HepG2 (cell line): ENCODE measurements around the gene GSDMA. TPM values are rescaled to one million over a fixed set of nuclear protein-coding genes. Genes with fewer than 3 reads are reported as not detected.

Experiments
- ATF7 ChIP-seq, 2 experiments: fragments of 450-650 bp in 1 of 2; sonication (generic) in 1 of 2; formaldehyde crosslinking in 1 of 2; IDR thresholded peaks; 2 replicates each; pipeline versions ENCODE4 v1.4.0 to v1.6.1; 2016 to 2020; ENCODE audit warnings: antibody characterized with exemption in 1 of 2, mild to moderate bottlenecking in 1 of 2, missing genetic modification reagents in 1 of 2
- BCLAF1 ChIP-seq: fragments of 450-650 bp; IDR thresholded peaks from 2 replicates; pipeline ENCODE4 v1.6.1; 2017; ENCODE audit warnings: mild to moderate bottlenecking
- ELF1 ChIP-seq: sonication (generic); formaldehyde crosslinking; IDR thresholded peaks from 2 replicates; pipeline ENCODE4 v1.4.0; 2020; ENCODE audit warnings: missing genetic modification reagents
- HBP1 ChIP-seq: IDR thresholded peaks from 2 replicates; pipeline ENCODE4 v1.6.1; 2016; ENCODE audit warnings: low read depth, control low read depth
- IKZF1 ChIP-seq: fragments of 450-650 bp; IDR thresholded peaks from 2 replicates; pipeline ENCODE4 v1.7.1; 2016
- ISX ChIP-seq: sonication (generic); formaldehyde crosslinking; conservative IDR thresholded peaks from 2 replicates; pipeline ENCODE4 v1.5.0; 2020; ENCODE audit warnings: missing genetic modification reagents
- MYC ChIP-seq: sonication (generic); formaldehyde crosslinking; IDR thresholded peaks from 2 replicates; pipeline ENCODE4 v1.9.0; 2021; ENCODE audit warnings: missing genetic modification reagents, borderline replicate concordance
- PAF1 ChIP-seq: IDR thresholded peaks from 2 replicates; pipeline ENCODE4 v1.6.1; 2016; ENCODE audit warnings: missing genetic modification reagents, missing compliant biosample characterization
- RBAK ChIP-seq: sonication (generic); formaldehyde crosslinking; IDR thresholded peaks from 2 replicates; pipeline ENCODE4 v1.5.1; 2020; ENCODE audit warnings: mild to moderate bottlenecking, missing genetic modification reagents
- TEAD2 ChIP-seq: sonication (generic); formaldehyde crosslinking; IDR thresholded peaks from 2 replicates; pipeline ENCODE4 v1.9.0; 2021; ENCODE audit warnings: missing genetic modification reagents
- ZNF235 ChIP-seq: sonication (generic); formaldehyde crosslinking; IDR thresholded peaks from 2 replicates; pipeline ENCODE4 v1.8.1; 2023; ENCODE audit warnings: mild to moderate bottlenecking, missing genetic modification reagents, borderline replicate concordance
- ZNF253 ChIP-seq: sonication (generic); formaldehyde crosslinking; IDR thresholded peaks from 2 replicates; pipeline ENCODE4 v1.8.0; 2022; ENCODE audit warnings: mild to moderate bottlenecking, missing genetic modification reagents, borderline replicate concordance
- ZNF557 ChIP-seq: sonication (generic); formaldehyde crosslinking; IDR thresholded peaks from 2 replicates; pipeline ENCODE4 v1.4.0; 2020; ENCODE audit warnings: missing genetic modification reagents
- ZNF749 ChIP-seq: sonication (generic); formaldehyde crosslinking; IDR thresholded peaks from 2 replicates; pipeline ENCODE4 v1.8.0; 2022; ENCODE audit warnings: mild to moderate bottlenecking, missing genetic modification reagents, moderate library complexity, borderline replicate concordance
- ZNF878 ChIP-seq: sonication (generic); formaldehyde crosslinking; IDR thresholded peaks from 2 replicates; pipeline ENCODE4 v1.8.1; 2023; ENCODE audit warnings: mild to moderate bottlenecking, missing genetic modification reagents, moderate library complexity
- polyA plus RNA-seq, 8 experiments: library from polyadenylated mRNA; depleted of rRNA in 3 of 8; stranded (reverse) in 7 of 8; unstranded in 1 of 8; fragments of >200 nt; fragmentation: Illumina TruSeq in 4 of 8; extraction: Trizol in 4 of 8; gene quantifications; 2 replicates each; pipeline versions ENCODE4 v1.2.1 to v1.2.3, GENCODE V29; 2011 to 2016; ENCODE audit warnings: low read depth in 4 of 8, missing spikeins in 1 of 8, mixed read lengths in 1 of 8; ENCODE audit not compliant: insufficient read depth in 1 of 8
- total RNA-seq, 5 experiments: library from RNA; depleted of rRNA; stranded (reverse); fragments of >200 nt; fragmentation: Illumina TruSeq; extraction: Trizol; gene quantifications; 2 replicates each; pipeline ENCODE4 v1.2.3, GENCODE V29; 2016; ENCODE audit warnings: low read depth in 1 of 5
- TF ChIP-seq, protein P1 (sequence below): sonication (generic); formaldehyde crosslinking; IDR thresholded peaks from 2 replicates; pipeline ENCODE4 v1.8.1; 2022; ENCODE audit warnings: low read depth, mild to moderate bottlenecking, missing genetic modification reagents
- TF ChIP-seq, protein P2 (sequence below): IDR thresholded peaks from 2 replicates; pipeline ENCODE4 v1.6.1; 2016; ENCODE audit warnings: low read depth
- TF ChIP-seq, protein P3 (sequence below): sonication (generic); formaldehyde crosslinking; IDR thresholded peaks from 2 replicates; pipeline ENCODE4 v1.5.0; 2020; ENCODE audit warnings: mild to moderate bottlenecking, missing genetic modification reagents, borderline replicate concordance

GSDMA gene
- total and polyA plus RNA-seq, 2 of the 13 experiments (the other 11 are each of a cell fraction or from before 2014, with no cell fraction given) = not detected

DNA sequence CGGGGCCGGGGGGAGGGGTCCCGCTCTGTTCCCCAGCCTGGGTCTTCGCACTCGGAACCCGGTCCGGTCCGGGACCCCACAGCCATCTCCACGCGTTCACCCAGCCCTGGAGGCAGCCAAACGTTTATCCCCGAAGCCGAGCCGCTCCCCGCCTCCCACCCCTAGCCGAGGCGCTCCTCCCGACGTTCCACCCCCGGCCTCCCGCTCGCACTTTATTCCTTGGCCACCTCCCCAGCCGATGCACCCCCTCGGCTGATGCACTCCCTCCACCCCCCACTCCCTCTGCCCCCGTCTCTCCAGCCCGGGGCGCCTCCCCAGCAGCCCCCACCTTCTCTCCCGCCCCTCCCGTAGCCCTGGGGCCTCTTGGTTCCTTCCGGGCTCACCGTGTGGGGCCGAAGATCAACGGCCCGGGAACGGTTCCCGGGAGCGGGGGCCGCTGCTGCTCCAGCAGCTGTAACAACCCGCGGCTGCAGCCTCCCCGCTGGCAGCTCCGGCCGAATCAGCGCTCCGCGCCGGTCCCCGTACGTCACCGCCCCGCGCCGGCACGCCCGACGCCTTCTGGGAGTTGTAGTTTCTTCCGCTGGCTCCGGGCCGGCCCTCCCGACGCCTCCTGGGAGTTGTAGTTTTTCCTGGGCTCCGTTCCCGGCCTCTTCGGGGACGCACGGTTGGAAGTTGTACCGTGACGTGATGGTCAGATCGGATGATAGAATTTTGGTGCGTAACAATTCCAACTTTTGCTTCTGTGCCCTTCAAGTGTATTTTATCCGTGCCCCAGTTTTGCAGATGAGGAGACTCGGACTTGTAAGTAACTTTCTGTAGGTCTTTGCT is 35.5 kb upstream of the GSDMA start, which contains the start of the genes LRRC3C and ORMDL3 (continued):
- TF ChIP-seq, protein P1, sequence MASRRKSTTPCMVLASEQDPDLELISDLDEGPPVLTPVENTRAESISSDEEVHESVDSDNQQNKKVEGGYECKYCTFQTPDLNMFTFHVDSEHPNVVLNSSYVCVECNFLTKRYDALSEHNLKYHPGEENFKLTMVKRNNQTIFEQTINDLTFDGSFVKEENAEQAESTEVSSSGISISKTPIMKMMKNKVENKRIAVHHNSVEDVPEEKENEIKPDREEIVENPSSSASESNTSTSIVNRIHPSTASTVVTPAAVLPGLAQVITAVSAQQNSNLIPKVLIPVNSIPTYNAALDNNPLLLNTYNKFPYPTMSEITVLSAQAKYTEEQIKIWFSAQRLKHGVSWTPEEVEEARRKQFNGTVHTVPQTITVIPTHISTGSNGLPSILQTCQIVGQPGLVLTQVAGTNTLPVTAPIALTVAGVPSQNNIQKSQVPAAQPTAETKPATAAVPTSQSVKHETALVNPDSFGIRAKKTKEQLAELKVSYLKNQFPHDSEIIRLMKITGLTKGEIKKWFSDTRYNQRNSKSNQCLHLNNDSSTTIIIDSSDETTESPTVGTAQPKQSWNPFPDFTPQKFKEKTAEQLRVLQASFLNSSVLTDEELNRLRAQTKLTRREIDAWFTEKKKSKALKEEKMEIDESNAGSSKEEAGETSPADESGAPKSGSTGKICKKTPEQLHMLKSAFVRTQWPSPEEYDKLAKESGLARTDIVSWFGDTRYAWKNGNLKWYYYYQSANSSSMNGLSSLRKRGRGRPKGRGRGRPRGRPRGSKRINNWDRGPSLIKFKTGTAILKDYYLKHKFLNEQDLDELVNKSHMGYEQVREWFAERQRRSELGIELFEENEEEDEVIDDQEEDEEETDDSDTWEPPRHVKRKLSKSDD = peak; percentile 73; the same call in 1 of the 2 replicates
- TF ChIP-seq ATF7 (IDR thresholded peaks at IDR 0.05) (peak; percentile 56; the same call in 1 of the 2 replicates), ATF7 (CRISPR knock-in tag; IDR thresholded peaks at IDR 0.05) (peak; percentile 35; the same call in 1 of the 2 replicates), ZNF557 (peak; percentile 48; the same call in 1 of the 2 replicates), MYC (peak; percentile 67; the same call in 1 of the 2 replicates), BCLAF1 (no peak), RBAK (CRISPR knock-in tag) (no peak), ISX (no peak), ZNF253 (CRISPR knock-in tag) (0 out of 2 replicates have a peak, but pooled peaks have one; percentile 57), IKZF1 (no peak), ELF1 (CRISPR knock-in tag) (peak; percentile 94), ZNF878 (CRISPR knock-in tag) (no peak), ZNF235 (CRISPR knock-in tag) (no peak), ZNF749 (CRISPR knock-in tag) (peak; percentile 49; the same call in 1 of the 2 replicates), TEAD2 (no peak), PAF1 (CRISPR knock-in tag) (no peak), HBP1 (CRISPR knock-in tag) (peak; percentile 94)
- TF ChIP-seq, protein P2, sequence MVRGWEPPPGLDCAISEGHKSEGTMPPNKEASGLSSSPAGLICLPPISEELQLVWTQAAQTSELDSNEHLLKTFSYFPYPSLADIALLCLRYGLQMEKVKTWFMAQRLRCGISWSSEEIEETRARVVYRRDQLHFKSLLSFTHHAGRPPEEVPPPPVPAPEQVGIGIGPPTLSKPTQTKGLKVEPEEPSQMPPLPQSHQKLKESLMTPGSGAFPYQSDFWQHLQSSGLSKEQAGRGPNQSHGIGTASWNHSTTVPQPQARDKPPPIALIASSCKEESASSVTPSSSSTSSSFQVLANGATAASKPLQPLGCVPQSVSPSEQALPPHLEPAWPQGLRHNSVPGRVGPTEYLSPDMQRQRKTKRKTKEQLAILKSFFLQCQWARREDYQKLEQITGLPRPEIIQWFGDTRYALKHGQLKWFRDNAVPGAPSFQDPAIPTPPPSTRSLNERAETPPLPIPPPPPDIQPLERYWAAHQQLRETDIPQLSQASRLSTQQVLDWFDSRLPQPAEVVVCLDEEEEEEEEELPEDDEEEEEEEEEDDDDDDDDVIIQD (CRISPR knock-in tag) = peak; percentile 12; the same call in 1 of the 2 replicates
- TF ChIP-seq, protein P3, sequence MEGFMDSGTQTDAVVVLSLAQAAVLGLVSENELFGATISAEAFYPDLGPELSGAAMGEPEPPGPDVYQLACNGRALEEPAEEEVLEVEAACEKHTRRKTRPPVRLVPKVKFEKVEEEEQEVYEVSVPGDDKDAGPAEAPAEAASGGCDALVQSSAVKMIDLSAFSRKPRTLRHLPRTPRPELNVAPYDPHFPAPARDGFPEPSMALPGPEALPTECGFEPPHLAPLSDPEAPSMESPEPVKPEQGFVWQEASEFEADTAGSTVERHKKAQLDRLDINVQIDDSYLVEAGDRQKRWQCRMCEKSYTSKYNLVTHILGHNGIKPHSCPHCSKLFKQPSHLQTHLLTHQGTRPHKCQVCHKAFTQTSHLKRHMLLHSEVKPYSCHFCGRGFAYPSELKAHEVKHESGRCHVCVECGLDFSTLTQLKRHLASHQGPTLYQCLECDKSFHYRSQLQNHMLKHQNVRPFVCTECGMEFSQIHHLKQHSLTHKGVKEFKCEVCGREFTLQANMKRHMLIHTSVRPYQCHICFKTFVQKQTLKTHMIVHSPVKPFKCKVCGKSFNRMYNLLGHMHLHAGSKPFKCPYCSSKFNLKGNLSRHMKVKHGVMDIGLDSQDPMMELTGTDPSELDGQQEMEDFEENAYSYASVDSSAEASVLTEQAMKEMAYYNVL (CRISPR knock-in tag) = no peak
